AG04449 (cell line): Measurements from ENCODE around the gene PHC1.
"Not testable (repeated sequence)": the region's sequence is repeated elsewhere in the genome, so short reads cannot be mapped to it uniquely, and the experiment has no call there.

Source experiments
- CTCF ChIA-PET: fragments of 350-600 bp; formaldehyde crosslinking; extraction: SDS; loops from one replicate; lab custom pipeline; 2021; ENCODE audit warnings: antibody characterized with exemption; lab: Yijun Ruan, JAX
- POLR2A ChIA-PET: fragments of 400-600, 350-600 bp; formaldehyde crosslinking; extraction: SDS; loops from one replicate; lab custom pipeline; 2020; ENCODE audit warnings: antibody characterized with exemption, inconsistent platforms; lab: Yijun Ruan, JAX
- DNase-seq: peaks from one replicate; pipeline ENCODE4 v3.0.0-alpha.2; 2010; ENCODE audit warnings: low read depth, low spot score
- H3K4me3 ChIP-seq: 2 replicates; pipeline ENCODE4 v1.5.1; 2011; ENCODE audit warnings: low read depth, mild to moderate bottlenecking, control low read depth, low read length
- CTCF ChIP-seq: IDR thresholded peaks from one replicate; pipeline ENCODE4 v1.5.1; 2011; ENCODE audit warnings: mild to moderate bottlenecking, moderate library complexity, low read length, control low read depth, inconsistent platforms; ENCODE audit not compliant: insufficient read depth; ENCODE audit errors: missing control alignments

PHC1 gene

GRCh38 chr12:8913702-8914032 is 642 bp upstream of the PHC1 start:
- DNase-seq = no peak
- CTCF ChIA-PET = interaction anchor here (0.7 to 5.2 kb wide), 10 partner anchors 9 to 370 kb away, joined by 3 to 43 read pairs (median 4); no protein-coding TSS in a partner anchor
- POLR2A ChIA-PET = interaction anchor here (1.0 kb wide), 1 partner anchor 35 kb away, joined by 5 read pairs; the partner anchor contains the start of gene M6PR
- H3K4me3 ChIP-seq = peak overlapping the region; percentile 70
- no peak for TF ChIP-seq CTCF

- ChIA-PET CTCF (interaction anchor here (0.7 to 5.2 kb wide), 7 partner anchors 11 to 371 kb away, joined by 3 to 43 read pairs (median 4); no protein-coding TSS in a partner anchor), POLR2A (interaction anchor here (0.6 kb wide), 1 partner anchor 393 kb away, joined by 3 read pairs; no protein-coding TSS in a partner anchor)
- peak overlapping the region; percentile 83 for H3K4me3 ChIP-seq
- no peak for TF ChIP-seq CTCF
- no peak for DNase-seq
Observed at GRCh38 chr12:8914716-8915526, 612 bp downstream of the PHC1 start.

- H3K4me3 ChIP-seq = no peak overlapping the region
- CTCF ChIA-PET = interaction anchor here (1.5 to 5.2 kb wide), 2 partner anchors 26 to 234 kb away, joined by 5 to 43 read pairs; no protein-coding TSS in a partner anchor
- DNase-seq = no peak
- POLR2A ChIA-PET = no interaction called here
- no peak for TF ChIP-seq CTCF
Observed at GRCh38 chr12:8916154-8916553, 1.8 kb downstream of the PHC1 start.

- no peak for DNase-seq
- POLR2A ChIA-PET = interaction anchor here (0.6 kb wide), 1 partner anchor 19 kb away, joined by 3 read pairs; no protein-coding TSS in a partner anchor
- no peak overlapping the region for H3K4me3 ChIP-seq
- no peak for TF ChIP-seq CTCF
- CTCF ChIA-PET = interaction anchor here (1.5 to 2.1 kb wide), 2 partner anchors 27 to 235 kb away, joined by 5 to 10 read pairs; no protein-coding TSS in a partner anchor
Observed at GRCh38 chr12:8917031-8917430, 2.7 kb downstream of the PHC1 start.

GRCh38 chr12:8917751-8918150 is 3.4 kb downstream of the PHC1 start:
- TF ChIP-seq CTCF = no peak
- ChIA-PET CTCF (interaction anchor here (2.1 kb wide), 1 partner anchor 27 kb away, joined by 10 read pairs; no protein-coding TSS in a partner anchor), POLR2A (interaction anchor here (0.6 kb wide), 1 partner anchor 19 kb away, joined by 3 read pairs; no protein-coding TSS in a partner anchor)
- no peak for DNase-seq
- no peak overlapping the region for H3K4me3 ChIP-seq

- DNase-seq, POLR2A ChIA-PET, H3K4me3 ChIP-seq: not testable (repeated sequence)
- CTCF ChIA-PET = interaction anchor here (1.4 kb wide), 1 partner anchor 130 kb away, joined by 3 read pairs; no protein-coding TSS in a partner anchor
Observed at GRCh38 chr12:8919643-8920042, 5.3 kb downstream of the PHC1 start.
